MCF 10A (cell line): ENCODE results near the gene KIAA1328. TPM values are rescaled to one million over a fixed set of nuclear protein-coding genes. Genes with fewer than 3 reads are reported as not detected.

ENCODE experiments used
- BruUV-seq: library from RNA; stranded (reverse); fragments of 400-500 nt; replicated peaks from 2 replicates; lab custom pipeline; 2021; lab: Mats Ljungman, UMichigan
- CTCF ChIA-PET: fragments of 300-600 bp; sonication (Branson Sonifier 250); formaldehyde crosslinking; extraction: SDS; loops from one replicate; lab custom pipeline; 2021; ENCODE audit warnings: antibody characterized with exemption, inconsistent platforms; lab: Yijun Ruan, JAX
- POLR2A ChIA-PET: fragments of 300-600, 350-650 bp; sonication (Branson Sonifier 250); formaldehyde crosslinking; extraction: SDS; loops from one replicate; lab custom pipeline; 2020; ENCODE audit warnings: antibody characterized with exemption, inconsistent platforms; lab: Yijun Ruan, JAX
- DNase-seq: peaks from one replicate; pipeline ENCODE4 v3.0.0-alpha.2; 2018; ENCODE audit not compliant: unreplicated experiment
- H3K27ac Mint-ChIP-seq: one replicate; pipeline ENCODE4 v1.8.0; 2022; ENCODE audit warnings: mild to moderate bottlenecking, low read depth, mixed read lengths; ENCODE audit not compliant: unreplicated experiment
- H3K27me3 Mint-ChIP-seq: one replicate; pipeline ENCODE4 v1.8.0; 2022; ENCODE audit warnings: mixed read lengths; ENCODE audit not compliant: insufficient read depth, unreplicated experiment
- H3K36me3 Mint-ChIP-seq: one replicate; pipeline ENCODE4 v1.8.0; 2022; ENCODE audit warnings: mild to moderate bottlenecking, moderate library complexity, mixed read lengths; ENCODE audit not compliant: insufficient read depth, unreplicated experiment
- H3K4me1 Mint-ChIP-seq: one replicate; pipeline ENCODE4 v1.8.0; 2022; ENCODE audit warnings: mixed read lengths; ENCODE audit not compliant: insufficient read depth, unreplicated experiment
- H3K4me3 Mint-ChIP-seq: one replicate; pipeline ENCODE4 v1.8.0; 2022; ENCODE audit warnings: mild to moderate bottlenecking, moderate library complexity, mixed read lengths; ENCODE audit not compliant: unreplicated experiment
- H3K9me3 Mint-ChIP-seq: one replicate; pipeline ENCODE4 v1.8.0; 2022; ENCODE audit warnings: mixed read lengths; ENCODE audit not compliant: unreplicated experiment
- intact Hi-C: fragments of 100-400 bp; cut with micrococcal nuclease; formaldehyde crosslinking; loops from 2 replicates; pipeline ENCODE4 v1.14.1; 2022
- total RNA-seq: library from RNA; stranded (reverse); gene quantifications from 2 replicates; pipeline ENCODE4 v1.2.3, GENCODE V29; 2022
- TF ChIP-seq, protein P1 (sequence below): fragments of 200-600 bp; IDR thresholded peaks from one replicate; pipeline ENCODE4 v1.8.0; 2022; ENCODE audit warnings: antibody characterized with exemption, mild to moderate bottlenecking; ENCODE audit not compliant: unreplicated experiment

The KIAA1328 gene
- total RNA-seq, 1 experiment from 2014 or later: 4.1 TPM

GRCh38 chr18:36839835-36840234, 10.9 kb downstream of the KIAA1328 start:
- H3K4me3 Mint-ChIP-seq: no peak overlapping the region
- no TSS peak for BruUV-seq
- no peak for DNase-seq
- H3K27me3 Mint-ChIP-seq: no peaks in the 10 kb centered on the region
- no peak overlapping the region for H3K27ac Mint-ChIP-seq
- POLR2A ChIA-PET: interaction anchor here (0.6 to 2.4 kb wide), 4 partner anchors 11 to 888 kb away, joined by 3 to 13 read pairs (median 3); partner anchors contain the start of genes KIAA1328 and TPGS2
- H3K36me3 Mint-ChIP-seq: no peaks in the 10 kb centered on the region
- CTCF ChIA-PET: interaction anchor here (0.7 kb wide), 1 partner anchor 30 kb away, joined by 3 read pairs; no protein-coding TSS in a partner anchor
- TF ChIP-seq, protein P1, sequence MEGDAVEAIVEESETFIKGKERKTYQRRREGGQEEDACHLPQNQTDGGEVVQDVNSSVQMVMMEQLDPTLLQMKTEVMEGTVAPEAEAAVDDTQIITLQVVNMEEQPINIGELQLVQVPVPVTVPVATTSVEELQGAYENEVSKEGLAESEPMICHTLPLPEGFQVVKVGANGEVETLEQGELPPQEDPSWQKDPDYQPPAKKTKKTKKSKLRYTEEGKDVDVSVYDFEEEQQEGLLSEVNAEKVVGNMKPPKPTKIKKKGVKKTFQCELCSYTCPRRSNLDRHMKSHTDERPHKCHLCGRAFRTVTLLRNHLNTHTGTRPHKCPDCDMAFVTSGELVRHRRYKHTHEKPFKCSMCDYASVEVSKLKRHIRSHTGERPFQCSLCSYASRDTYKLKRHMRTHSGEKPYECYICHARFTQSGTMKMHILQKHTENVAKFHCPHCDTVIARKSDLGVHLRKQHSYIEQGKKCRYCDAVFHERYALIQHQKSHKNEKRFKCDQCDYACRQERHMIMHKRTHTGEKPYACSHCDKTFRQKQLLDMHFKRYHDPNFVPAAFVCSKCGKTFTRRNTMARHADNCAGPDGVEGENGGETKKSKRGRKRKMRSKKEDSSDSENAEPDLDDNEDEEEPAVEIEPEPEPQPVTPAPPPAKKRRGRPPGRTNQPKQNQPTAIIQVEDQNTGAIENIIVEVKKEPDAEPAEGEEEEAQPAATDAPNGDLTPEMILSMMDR: no peak
- no peaks in the 10 kb centered on the region for H3K4me1 Mint-ChIP-seq
- H3K9me3 Mint-ChIP-seq: no peaks in the 10 kb centered on the region
- intact Hi-C loops: no loop called here

DNA sequence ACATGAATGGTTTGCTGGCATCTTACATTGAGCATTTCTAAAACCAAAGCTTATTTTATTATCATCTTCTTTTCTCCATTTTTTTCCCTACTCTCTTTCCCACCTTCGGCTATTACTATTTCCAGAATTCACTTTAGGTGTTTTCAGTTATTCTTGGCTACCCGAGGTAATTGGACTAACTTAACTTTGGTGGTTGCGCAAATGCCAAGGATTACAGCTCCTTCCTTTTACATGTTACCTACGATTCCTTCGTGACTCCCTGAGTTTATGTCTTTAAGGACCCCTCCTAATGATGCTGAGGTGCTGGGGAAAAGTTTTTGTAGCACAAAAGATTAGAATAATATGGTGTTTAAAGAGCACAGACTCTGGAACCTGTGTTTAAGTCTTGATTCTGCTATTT, 14.3 kb downstream of the KIAA1328 start:
- TF ChIP-seq, protein P1: no peak
- H3K4me1 Mint-ChIP-seq: no peaks in the 10 kb centered on the region
- CTCF ChIA-PET: interaction anchor here (0.7 to 0.8 kb wide), 2 partner anchors 13 to 1000 kb away, joined by 3 read pairs; no protein-coding TSS in a partner anchor
- H3K9me3 Mint-ChIP-seq: no peaks in the 10 kb centered on the region
- no peak overlapping the region for H3K4me3 Mint-ChIP-seq
- BruUV-seq: no TSS peak
- no peaks in the 10 kb centered on the region for H3K27me3 Mint-ChIP-seq
- no peak for DNase-seq
- POLR2A ChIA-PET: interaction anchor here (0.7 kb wide), 1 partner anchor 14 kb away, joined by 3 read pairs; the partner anchor contains the start of genes KIAA1328 and TPGS2
- intact Hi-C loops: no loop called here
- H3K36me3 Mint-ChIP-seq: no peaks in the 10 kb centered on the region
- H3K27ac Mint-ChIP-seq: no peak overlapping the region

- Mint-ChIP-seq H3K9me3 (no peaks in the 10 kb centered on the region), H3K4me3 (no peak overlapping the region), H3K4me1 (no peaks in the 10 kb centered on the region), H3K27me3 (no peaks in the 10 kb centered on the region), H3K27ac (no peak overlapping the region), H3K36me3 (no peaks in the 10 kb centered on the region)
- CTCF ChIA-PET: no interaction called here
- POLR2A ChIA-PET: no interaction called here
- DNase-seq: no peak
- BruUV-seq: no TSS peak
- intact Hi-C loops: no loop called here
- TF ChIP-seq, protein P1: no peak
Observed at GRCh38 chr18:36843784-36844183, 14.9 kb downstream of the KIAA1328 start.

DNA sequence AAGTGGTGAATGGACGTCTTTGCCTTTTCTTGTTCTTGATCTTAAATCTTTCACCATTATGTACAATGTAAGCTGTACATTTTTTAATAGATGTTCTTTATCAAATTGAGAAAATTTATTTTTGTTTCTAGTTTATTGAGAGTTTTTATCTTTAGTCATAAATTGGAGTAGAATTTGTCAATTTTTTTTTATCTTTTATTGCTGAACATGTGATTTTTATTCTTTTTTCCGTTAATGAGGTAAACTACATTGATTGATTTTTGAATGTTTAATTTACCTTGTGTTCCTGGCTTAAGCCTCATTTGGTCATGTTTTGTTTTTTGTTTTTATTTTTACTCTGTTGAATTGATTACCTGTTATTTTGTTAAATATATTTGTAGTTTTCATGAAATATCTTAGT, 19.7 kb downstream of the KIAA1328 start:
- H3K27me3 Mint-ChIP-seq: no peaks in the 10 kb centered on the region
- H3K9me3 Mint-ChIP-seq: peaks cover 6% of the 10 kb centered on the region
- DNase-seq: no peak
- H3K27ac Mint-ChIP-seq: no peak overlapping the region
- TF ChIP-seq, protein P1: no peak
- ChIA-PET POLR2A (no interaction called here), CTCF (no interaction called here)
- intact Hi-C loops: no loop called here
- no peak overlapping the region for H3K4me3 Mint-ChIP-seq
- H3K36me3 Mint-ChIP-seq: peaks cover 7% of the 10 kb centered on the region
- no TSS peak for BruUV-seq
- peaks cover 7% of the 10 kb centered on the region for H3K4me1 Mint-ChIP-seq
